MM.1S (cell line): ENCODE results near the gene SMIM14.
"Not testable (repeated sequence)": the region's sequence is repeated elsewhere in the genome, so short reads cannot be mapped to it uniquely, and the experiment has no call there.

Source experiments
- DNase-seq: peaks from one replicate; pipeline ENCODE4 v3.0.0-alpha.2; 2015
- H2AFZ ChIP-seq: fragments of 300-600 bp; sonication (generic); 2 replicates; pipeline ENCODE4 v1.6.0; 2016; ENCODE audit warnings: antibody characterized with exemption, low read length
- H3F3A ChIP-seq: fragments of 300-600 bp; sonication (generic); 2 replicates; pipeline ENCODE4 v1.6.1; 2016; ENCODE audit warnings: mild to moderate bottlenecking, antibody characterized with exemption, low read length, moderate library complexity, mixed read lengths; ENCODE audit not compliant: insufficient read depth
- H3K27ac ChIP-seq: fragments of 300-600 bp; sonication (generic); 2 replicates; pipeline ENCODE4 v1.5.1; 2016; ENCODE audit warnings: mild to moderate bottlenecking, low read length
- H3K27me3 ChIP-seq: fragments of 300-600 bp; sonication (generic); replicated peaks from 2 replicates; pipeline ENCODE4 v1.6.0; 2016; ENCODE audit warnings: low read length; ENCODE audit not compliant: insufficient read depth
- H3K36me3 ChIP-seq: fragments of 300-600 bp; sonication (generic); replicated peaks from 2 replicates; pipeline ENCODE4 v1.6.1; 2016; ENCODE audit warnings: mild to moderate bottlenecking, low read length, mixed read lengths; ENCODE audit not compliant: insufficient read depth
- H3K4me1 ChIP-seq: fragments of 300-600 bp; sonication (generic); 2 replicates; pipeline ENCODE4 v1.6.1; 2016; ENCODE audit warnings: low read length, mixed read lengths
- H3K4me2 ChIP-seq: fragments of 300-600 bp; sonication (generic); 2 replicates; pipeline ENCODE4 v1.6.0; 2016; ENCODE audit warnings: low read depth, low read length
- H3K4me3 ChIP-seq: fragments of 300-600 bp; sonication (generic); 2 replicates; pipeline ENCODE4 v1.5.1; 2016; ENCODE audit warnings: low read length, mixed read lengths
- H3K79me2 ChIP-seq: fragments of 300-600 bp; sonication (generic); 2 replicates; pipeline ENCODE4 v1.6.1; 2016; ENCODE audit warnings: mixed run types, low read length, mixed read lengths
- H3K9ac ChIP-seq: fragments of 300-600 bp; sonication (generic); 2 replicates; pipeline ENCODE4 v1.6.1; 2016; ENCODE audit warnings: low read length, mixed read lengths
- H3K9me2 ChIP-seq: fragments of 300-600 bp; sonication (generic); replicated peaks from 2 replicates; pipeline ENCODE4 v1.6.1; 2016; ENCODE audit warnings: mild to moderate bottlenecking, low read length, mixed read lengths; ENCODE audit not compliant: insufficient read depth
- H3K9me3 ChIP-seq: fragments of 300-600 bp; sonication (generic); replicated peaks from 2 replicates; pipeline ENCODE4 v1.6.1; 2016; ENCODE audit warnings: mild to moderate bottlenecking, low read length, mixed read lengths; ENCODE audit not compliant: insufficient read depth
- H4K20me1 ChIP-seq: fragments of 300-600 bp; sonication (generic); 2 replicates; pipeline ENCODE4 v1.6.1; 2016; ENCODE audit warnings: mild to moderate bottlenecking, low read length, moderate library complexity, mixed read lengths; ENCODE audit not compliant: insufficient read depth
- EZH2 ChIP-seq: fragments of 300-600 bp; sonication (generic); optimal IDR thresholded peaks from 2 replicates; pipeline ENCODE3; 2017; ENCODE audit warnings: low read depth, mild to moderate bottlenecking, antibody characterized with exemption, low read length, mixed read lengths
- EZH2phosphoT487 ChIP-seq: fragments of 300-600 bp; sonication (generic); IDR thresholded peaks from 2 replicates; pipeline ENCODE4 v1.6.1; 2018; ENCODE audit warnings: antibody characterized with exemption, low read length
- TF ChIP-seq, protein P1 (sequence below): fragments of 300-600 bp; sonication (generic); IDR thresholded peaks from 2 replicates; pipeline ENCODE4 v1.5.1; 2016; ENCODE audit warnings: antibody characterized with exemption, low read length, mixed read lengths

Gene SMIM14

DNA sequence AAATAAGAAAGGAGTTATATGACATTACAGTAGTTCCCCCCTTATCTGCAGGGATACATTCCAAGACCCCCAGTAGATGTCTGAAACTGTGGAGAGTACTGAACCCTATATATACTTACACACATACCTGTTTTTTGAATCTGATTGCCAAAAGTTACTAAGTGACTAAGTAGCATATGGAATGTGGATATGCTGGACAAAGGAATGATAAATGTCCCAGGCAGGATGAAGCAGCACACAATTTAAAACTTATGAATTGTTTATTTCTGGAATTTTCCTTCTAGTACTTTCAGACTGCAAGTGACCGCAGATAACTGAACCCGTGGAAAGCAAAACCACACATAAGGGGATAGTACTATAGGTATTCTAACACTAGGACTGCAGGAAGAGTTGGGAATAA is 134.1 kb downstream of the SMIM14 start:
- no peak for TF ChIP-seq EZH2
- Histone ChIP-seq H3F3A (no peaks in the 10 kb centered on the region), H3K27ac (no peak overlapping the region), H3K4me1 (no peaks in the 10 kb centered on the region), H3K79me2 (no peaks in the 10 kb centered on the region), H3K27me3 (no peaks in the 10 kb centered on the region), H3K36me3 (no peaks in the 10 kb centered on the region), H3K9me3 (no peaks in the 10 kb centered on the region), H2AFZ (no peak overlapping the region), H4K20me1 (no peaks in the 10 kb centered on the region), H3K4me3 (no peak overlapping the region), H3K4me2 (no peak overlapping the region), H3K9me2 (no peaks in the 10 kb centered on the region), H3K9ac (no peak overlapping the region)
- no peak for DNase-seq

DNA sequence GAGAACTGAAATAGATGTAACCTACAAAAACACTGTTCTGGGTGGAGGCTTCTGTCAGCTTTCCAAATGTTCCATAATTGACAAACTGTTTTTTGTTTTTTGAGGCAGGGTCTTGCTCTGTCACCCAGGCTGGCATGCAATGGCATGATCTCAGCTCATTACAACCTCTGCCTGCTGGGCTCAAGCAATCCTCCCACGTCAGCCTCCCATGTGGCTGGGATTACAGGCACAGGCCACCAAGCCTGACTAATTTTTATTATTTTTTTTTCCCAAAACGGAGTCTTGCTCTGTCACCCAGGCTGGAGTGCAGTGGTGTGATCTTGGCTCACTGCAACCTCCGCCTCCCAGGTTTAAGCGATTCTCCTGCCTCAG is 136.0 kb downstream of the SMIM14 start:
- H3K36me3 ChIP-seq, DNase-seq, H3K9me3 ChIP-seq, H3K4me1 ChIP-seq, H4K20me1 ChIP-seq, H3K4me2 ChIP-seq, H2AFZ ChIP-seq, H3K9me2 ChIP-seq, H3K79me2 ChIP-seq, H3K27me3 ChIP-seq, H3K9ac ChIP-seq, H3K4me3 ChIP-seq, H3K27ac ChIP-seq, H3F3A ChIP-seq: not testable (repeated sequence)

DNA sequence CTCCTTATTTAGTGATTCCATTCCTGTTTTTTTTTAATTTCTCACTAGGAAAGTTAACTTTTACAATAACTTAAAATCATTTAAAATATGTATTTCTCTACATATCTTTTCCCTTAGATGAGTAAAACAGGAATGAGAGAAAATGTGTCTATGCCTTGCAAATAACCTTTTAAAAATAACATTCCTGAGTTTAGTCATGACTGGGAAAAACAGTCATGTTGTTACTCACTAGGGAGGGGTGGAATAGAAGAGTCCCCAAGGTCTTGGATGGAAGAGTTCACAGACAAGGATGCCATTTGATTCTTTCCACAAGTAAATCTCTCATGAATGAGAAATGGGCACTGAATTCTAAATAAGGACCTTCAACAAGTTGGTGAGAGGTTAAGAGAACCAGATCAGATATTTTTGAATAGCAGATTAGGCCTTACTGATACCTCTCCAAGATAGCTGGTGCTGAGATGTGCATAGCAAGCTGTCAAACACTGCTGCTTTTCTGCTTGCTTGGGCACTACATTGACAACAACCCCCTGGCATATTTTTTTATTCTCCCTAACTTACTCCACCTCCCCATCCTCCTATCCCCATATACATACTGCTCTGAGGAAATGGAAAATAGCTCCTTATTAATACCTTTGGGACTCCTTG is 136.5 kb downstream of the SMIM14 start:
- Histone ChIP-seq H3K9ac (no peak overlapping the region), H3F3A (no peaks in the 10 kb centered on the region), H3K27ac (no peak overlapping the region), H3K9me2 (no peaks in the 10 kb centered on the region), H4K20me1 (no peaks in the 10 kb centered on the region), H2AFZ (no peak overlapping the region), H3K4me3 (no peak overlapping the region), H3K36me3 (no peaks in the 10 kb centered on the region), H3K79me2 (no peaks in the 10 kb centered on the region), H3K27me3 (no peaks in the 10 kb centered on the region), H3K9me3 (no peaks in the 10 kb centered on the region), H3K4me2 (no peak overlapping the region), H3K4me1 (no peaks in the 10 kb centered on the region)
- no peak for DNase-seq
- TF ChIP-seq, protein P1, sequence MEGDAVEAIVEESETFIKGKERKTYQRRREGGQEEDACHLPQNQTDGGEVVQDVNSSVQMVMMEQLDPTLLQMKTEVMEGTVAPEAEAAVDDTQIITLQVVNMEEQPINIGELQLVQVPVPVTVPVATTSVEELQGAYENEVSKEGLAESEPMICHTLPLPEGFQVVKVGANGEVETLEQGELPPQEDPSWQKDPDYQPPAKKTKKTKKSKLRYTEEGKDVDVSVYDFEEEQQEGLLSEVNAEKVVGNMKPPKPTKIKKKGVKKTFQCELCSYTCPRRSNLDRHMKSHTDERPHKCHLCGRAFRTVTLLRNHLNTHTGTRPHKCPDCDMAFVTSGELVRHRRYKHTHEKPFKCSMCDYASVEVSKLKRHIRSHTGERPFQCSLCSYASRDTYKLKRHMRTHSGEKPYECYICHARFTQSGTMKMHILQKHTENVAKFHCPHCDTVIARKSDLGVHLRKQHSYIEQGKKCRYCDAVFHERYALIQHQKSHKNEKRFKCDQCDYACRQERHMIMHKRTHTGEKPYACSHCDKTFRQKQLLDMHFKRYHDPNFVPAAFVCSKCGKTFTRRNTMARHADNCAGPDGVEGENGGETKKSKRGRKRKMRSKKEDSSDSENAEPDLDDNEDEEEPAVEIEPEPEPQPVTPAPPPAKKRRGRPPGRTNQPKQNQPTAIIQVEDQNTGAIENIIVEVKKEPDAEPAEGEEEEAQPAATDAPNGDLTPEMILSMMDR = no peak
- TF ChIP-seq EZH2 (no peak), EZH2phosphoT487 (no peak)

DNA sequence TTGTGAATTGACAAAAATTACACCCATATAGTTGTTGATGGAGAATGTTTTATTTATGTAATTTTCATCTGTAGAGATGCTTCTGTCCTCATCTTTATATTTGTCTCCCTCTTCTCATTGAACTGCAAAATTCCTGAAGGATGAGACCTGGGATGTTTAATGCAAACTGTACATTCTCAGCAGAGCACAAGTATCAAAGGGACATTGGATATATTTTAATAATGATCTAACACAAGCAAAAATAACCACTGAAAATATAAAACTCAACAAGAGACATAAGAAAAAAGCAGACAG is 140.0 kb downstream of the SMIM14 start:
- H3K27ac ChIP-seq = no peak overlapping the region
- no peak for DNase-seq
- TF ChIP-seq EZH2phosphoT487 = no peak
- TF ChIP-seq, protein P1 = no peak
- no peak for TF ChIP-seq EZH2
- no peak overlapping the region for H3K4me3 ChIP-seq
- H4K20me1 ChIP-seq = no peaks in the 10 kb centered on the region
- H2AFZ ChIP-seq = no peak overlapping the region
- H3K9me2 ChIP-seq = no peaks in the 10 kb centered on the region
- no peaks in the 10 kb centered on the region for H3K79me2 ChIP-seq
- H3K27me3 ChIP-seq = no peaks in the 10 kb centered on the region
- H3K36me3 ChIP-seq = no peaks in the 10 kb centered on the region
- no peaks in the 10 kb centered on the region for H3K4me1 ChIP-seq
- no peaks in the 10 kb centered on the region for H3K9me3 ChIP-seq
- no peak overlapping the region for H3K4me2 ChIP-seq
- H3F3A ChIP-seq = no peaks in the 10 kb centered on the region
- no peak overlapping the region for H3K9ac ChIP-seq
